ENCODE measurements around the gene PTCD1.

Gene PTCD1

GRCh38 chr7:99374111-99375064 is 64.2 kb downstream of the PTCD1 start, which contains the start of gene ARPC1B:
Gene ARPC1B (plus strand): TSS chr7:99374730. CDS start chr7:99385715, 10,985 bp downstream.
- no peak for TF ChIP-seq CTCF (IDR thresholded peaks at IDR 0.05; ENCODE audit: borderline replicate concordance, insufficient read depth, low read depth, low read length)
- H3K4me3 ChIP-seq (ENCODE audit: low read depth, low read length) = peak within 1 kb of the TSS; percentile 60

GRCh38 chr7:99373091-99374066 is 65.2 kb downstream of the PTCD1 start:
- H3K4me3 ChIP-seq (ENCODE audit: low read depth, low read length) = peak overlapping the region; percentile 60
- no peak for TF ChIP-seq CTCF (IDR thresholded peaks at IDR 0.05; ENCODE audit: borderline replicate concordance, insufficient read depth, low read depth, low read length)

GRCh38 chr7:99372275-99373090 is 66.1 kb downstream of the PTCD1 start:
- TF ChIP-seq CTCF (IDR thresholded peaks at IDR 0.05; ENCODE audit: borderline replicate concordance, insufficient read depth, low read depth, low read length) = no peak
- H3K4me3 ChIP-seq (ENCODE audit: low read depth, low read length) = no peak overlapping the region

- no peak overlapping the region for H3K4me3 ChIP-seq (ENCODE audit: low read depth, low read length)
- no peak for TF ChIP-seq CTCF (IDR thresholded peaks at IDR 0.05; ENCODE audit: borderline replicate concordance, insufficient read depth, low read depth, low read length)
Measured at GRCh38 chr7:99371376-99371920, 67.2 kb downstream of the PTCD1 start.

- no peak for TF ChIP-seq CTCF (IDR thresholded peaks at IDR 0.05; ENCODE audit: borderline replicate concordance, insufficient read depth, low read depth, low read length)
- no peak overlapping the region for H3K4me3 ChIP-seq (ENCODE audit: low read depth, low read length)
Measured at GRCh38 chr7:99369767-99370391, 68.7 kb downstream of the PTCD1 start.
